Nephron (organoid): Measurements from ENCODE around the gene PTX3.

Experiments
- H3K27ac Mint-ChIP-seq, 3 experiments: 2 replicates each; pipeline ENCODE4 v1.8.0; 2020; ENCODE audit warnings: mixed read lengths in 3 of 3, mild to moderate bottlenecking in 2 of 3, moderate library complexity in 1 of 3
- H3K27me3 Mint-ChIP-seq: 2 replicates; pipeline ENCODE4 v1.8.0; 2021; ENCODE audit warnings: low read depth, mild to moderate bottlenecking, moderate library complexity, mixed read lengths
- H3K36me3 Mint-ChIP-seq: 2 replicates; pipeline ENCODE4 v1.8.0; 2020; ENCODE audit warnings: low read depth, mixed read lengths
- H3K4me1 Mint-ChIP-seq: 2 replicates; pipeline ENCODE4 v1.8.0; 2020; ENCODE audit warnings: mixed read lengths
- H3K4me3 Mint-ChIP-seq, 3 experiments: 2 replicates each; pipeline ENCODE4 v1.8.0; 2020; ENCODE audit warnings: mild to moderate bottlenecking in 3 of 3, mixed read lengths in 3 of 3, moderate library complexity in 2 of 3
- H3K9me3 Mint-ChIP-seq: 2 replicates; pipeline ENCODE4 v1.8.0; 2020; ENCODE audit warnings: mixed read lengths
- CTCF ChIP-seq, 3 experiments: fragments of 200-600 bp; sonication (generic); IDR thresholded peaks; one replicate each; pipeline ENCODE4 v1.5.0; 2021; ENCODE audit warnings: antibody characterized with exemption in 3 of 3; ENCODE audit not compliant: unreplicated experiment in 3 of 3

Gene PTX3

GRCh38 chr3:157436583-157437291, at the start of gene PTX3:
PTX3 (plus strand) TSS chr3:157436850; CDS start chr3:157436934, 84 bp downstream.
- Mint-ChIP-seq H3K4me1 (peaks cover 20% of the 10 kb centered on the region), H3K27me3 (peaks cover 4% of the 10 kb centered on the region), H3K9me3 (no peaks in the 10 kb centered on the region), H3K36me3 (peaks cover 1% of the 10 kb centered on the region), H3K27ac (peak within 1 kb of the TSS; percentile 66 to 88 (median 69)), H3K4me3 (peak within 1 kb of the TSS; percentile 76 to 83 (median 81))
- no peak for TF ChIP-seq CTCF (IDR thresholded peaks at IDR 0.05; ENCODE audit: unreplicated experiment in 3 of 3)

- Mint-ChIP-seq H3K9me3 (peaks cover 6% of the 10 kb centered on the region), H3K4me3 (no peak overlapping the region)
- no peak for TF ChIP-seq CTCF (IDR thresholded peaks at IDR 0.05; ENCODE audit: unreplicated experiment in 3 of 3)
These were observed 48.8 kb upstream of the PTX3 start for GRCh38 chr3:157387708-157388435.

GRCh38 chr3:157388976-157389375, 47.7 kb upstream of the PTX3 start:
- no peak overlapping the region for H3K27ac Mint-ChIP-seq
- H3K4me1 Mint-ChIP-seq, result peaks cover 33% of the 10 kb centered on the region
- H3K4me3 Mint-ChIP-seq, result no peak overlapping the region
- peaks cover 6% of the 10 kb centered on the region for H3K9me3 Mint-ChIP-seq
- H3K36me3 Mint-ChIP-seq, result no peaks in the 10 kb centered on the region
- TF ChIP-seq CTCF (IDR thresholded peaks at IDR 0.05; ENCODE audit: unreplicated experiment in 3 of 3), result no peak
- no peaks in the 10 kb centered on the region for H3K27me3 Mint-ChIP-seq

More at GRCh38 chr3:157387708-157388435, 48.8 kb upstream of the PTX3 start:
- no peaks in the 10 kb centered on the region for H3K27me3 Mint-ChIP-seq
- no peaks in the 10 kb centered on the region for H3K36me3 Mint-ChIP-seq
- H3K27ac Mint-ChIP-seq, result peak overlapping the region in 2 of 3 experiments; percentile 80 to 89
- H3K4me1 Mint-ChIP-seq, result peaks cover 36% of the 10 kb centered on the region

GRCh38 chr3:157390713-157391515, 45.7 kb upstream of the PTX3 start:
- H3K36me3 Mint-ChIP-seq, result no peaks in the 10 kb centered on the region
- no peak overlapping the region for H3K4me3 Mint-ChIP-seq
- no peaks in the 10 kb centered on the region for H3K27me3 Mint-ChIP-seq
- peaks cover 17% of the 10 kb centered on the region for H3K4me1 Mint-ChIP-seq
- no peak overlapping the region for H3K27ac Mint-ChIP-seq
- H3K9me3 Mint-ChIP-seq, result peaks cover 6% of the 10 kb centered on the region
- no peak for TF ChIP-seq CTCF (IDR thresholded peaks at IDR 0.05; ENCODE audit: unreplicated experiment in 3 of 3)

- no peaks in the 10 kb centered on the region for H3K27me3 Mint-ChIP-seq
- TF ChIP-seq CTCF (IDR thresholded peaks at IDR 0.05; ENCODE audit: unreplicated experiment in 3 of 3), result no peak
- peaks cover 10% of the 10 kb centered on the region for H3K9me3 Mint-ChIP-seq
- H3K4me3 Mint-ChIP-seq, result no peak overlapping the region
- H3K4me1 Mint-ChIP-seq, result peaks cover 9% of the 10 kb centered on the region
- no peaks in the 10 kb centered on the region for H3K36me3 Mint-ChIP-seq
- no peak overlapping the region for H3K27ac Mint-ChIP-seq
These were observed 44.5 kb upstream of the PTX3 start for GRCh38 chr3:157392104-157392503.
